ENCODE data around the gene GSTM5.
"Not testable (repeated sequence)": the region's sequence is repeated elsewhere in the genome, so short reads cannot be mapped to it uniquely, and the experiment has no call there.

GRCh38 chr1:109711593-109712320, at the start of gene GSTM5:
- not testable (repeated sequence) for TF ChIP-seq POLR2AphosphoS5, POLR2A, EP300, CTCF (IDR thresholded peaks at IDR 0.05)

Data from suprapubic skin (tissue), 4 donors.